ENCODE data around the gene TSPAN11. TPM values are rescaled to one million over a fixed set of nuclear protein-coding genes. Genes with fewer than 3 reads are reported as not detected.
A peak's percentile ranks its signal among the peaks of the same experiment; 100 is the strongest.

TSPAN11 gene
- total RNA-seq, 1 experiment from 2014 or later, result not detected

DNA sequence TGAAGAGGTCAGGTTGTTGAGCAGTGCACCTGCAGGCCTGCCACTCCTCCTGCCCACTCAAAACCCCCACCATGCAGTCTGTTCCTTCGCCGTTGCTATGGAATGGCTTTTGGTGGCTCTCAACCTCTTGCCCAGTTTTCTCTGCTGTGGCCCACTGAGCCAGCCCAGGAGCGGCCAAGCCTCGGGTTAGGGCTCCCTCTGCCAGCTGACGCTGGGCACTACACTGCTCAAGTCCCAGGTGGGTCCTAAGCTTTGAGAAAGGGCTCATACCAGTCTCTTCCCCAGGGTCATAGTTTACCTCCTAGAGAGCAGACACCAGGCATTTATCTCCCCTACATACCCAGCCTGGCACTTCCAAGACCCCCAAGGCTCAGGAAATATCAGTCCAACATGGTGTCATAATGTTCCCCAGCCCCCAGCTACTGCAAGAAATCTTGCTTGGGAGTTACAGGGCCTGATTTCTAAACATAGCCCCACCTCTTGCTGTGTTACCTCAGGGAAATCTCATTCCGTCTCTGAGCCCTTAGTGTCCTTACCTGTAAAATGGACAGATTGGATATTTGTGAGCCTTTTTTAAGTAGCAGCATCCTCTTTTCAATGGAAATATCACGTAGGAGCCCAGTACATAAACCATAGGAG is 59.4 kb downstream of the TSPAN11 start:
- in situ Hi-C loops (cut with HindIII; ENCODE audit: low pct_unique_long_range_greater_than_20kb, low sequenced_read_pairs), result no loop called here

GRCh38 chr12:30988086-30988485 is 61.5 kb downstream of the TSPAN11 start:
- Histone ChIP-seq H3K4me1 (ENCODE audit: control insufficient read depth, insufficient read depth, low read length) (no peaks in the 10 kb centered on the region), H3K27me3 (ENCODE audit: control insufficient read depth, insufficient read depth, low read length) (no peaks in the 10 kb centered on the region), H3K4me3 (ENCODE audit: low read depth in 2 of 2, low read length in 2 of 2) (no peak overlapping the region), H3K36me3 (ENCODE audit: control insufficient read depth, insufficient read depth, low read length) (no peaks in the 10 kb centered on the region), H3K27ac (ENCODE audit: low read length) (no peak overlapping the region), H3K9me3 (ENCODE audit: control insufficient read depth, insufficient read depth, low read depth, low read length) (no peaks in the 10 kb centered on the region)
- TF ChIP-seq SIN3A (IDR thresholded peaks at IDR 0.05; ENCODE audit: borderline replicate concordance, insufficient read depth, low read depth, low read length) (no peak), CTCF (IDR thresholded peaks at IDR 0.05) (no peak), REST (IDR thresholded peaks at IDR 0.05; ENCODE audit: insufficient read depth in 1 of 2, low read depth in 2 of 2, low read length in 1 of 2) (no peak), TCF7L2 (IDR thresholded peaks at IDR 0.05; ENCODE audit: low read depth, low read length) (no peak), POLR2AphosphoS5 (IDR thresholded peaks at IDR 0.05; ENCODE audit: low read depth, low read length) (no peak)
- ChIA-PET POLR2A (no interaction called here), CTCF (no interaction called here)
- DNase-seq (ENCODE audit: low read depth, low spot score) (no peak), ATAC-seq (no peak)
- no TSS peak for BruUV-seq (replicated peaks)
- in situ Hi-C loops (cut with HindIII; ENCODE audit: low pct_unique_long_range_greater_than_20kb, low sequenced_read_pairs) (no loop called here), intact Hi-C loops (cut with micrococcal nuclease; ENCODE audit: unreplicated experiment) (no loop called here)

More for the DNA sequence above, 59.4 kb downstream of the TSPAN11 start:
- intact Hi-C loops (cut with micrococcal nuclease; ENCODE audit: unreplicated experiment), result loop anchor here (1.0 kb wide), 2 partner anchors 135 to 139 kb away; no protein-coding TSS in a partner anchor
- DNase-seq (ENCODE audit: low read depth, low spot score) (peak; percentile 30), ATAC-seq (peak; percentile 90)
- Histone ChIP-seq H3K4me1 (ENCODE audit: control insufficient read depth, insufficient read depth, low read length) (no peaks in the 10 kb centered on the region), H3K36me3 (ENCODE audit: control insufficient read depth, insufficient read depth, low read length) (no peaks in the 10 kb centered on the region), H3K27ac (ENCODE audit: low read length) (no peak overlapping the region), H3K9me3 (ENCODE audit: control insufficient read depth, insufficient read depth, low read depth, low read length) (no peaks in the 10 kb centered on the region), H3K27me3 (ENCODE audit: control insufficient read depth, insufficient read depth, low read length) (no peaks in the 10 kb centered on the region), H3K4me3 (ENCODE audit: low read depth in 2 of 2, low read length in 2 of 2) (no peak overlapping the region)
- ChIA-PET POLR2A (interaction anchor here (0.6 kb wide), 1 partner anchor 118 kb away, joined by 3 read pairs; no protein-coding TSS in a partner anchor), CTCF (interaction anchor here (0.6 to 2.2 kb wide), 6 partner anchors 67 to 740 kb away, joined by 3 to 14 read pairs (median 3); no protein-coding TSS in a partner anchor)
- BruUV-seq (replicated peaks), result no TSS peak
- TF ChIP-seq POLR2AphosphoS5 (IDR thresholded peaks at IDR 0.05; ENCODE audit: low read depth, low read length) (no peak), CTCF (IDR thresholded peaks at IDR 0.05) (peak; percentile 94), REST (IDR thresholded peaks at IDR 0.05; ENCODE audit: insufficient read depth in 1 of 2, low read depth in 2 of 2, low read length in 1 of 2) (no peak)
